HepG2 (cell line): ENCODE results near the gene PIP4K2B. TPM values are rescaled to one million over a fixed set of nuclear protein-coding genes. Genes with fewer than 3 reads are reported as not detected.

Experiments used
- AHR ChIP-seq: IDR thresholded peaks from 2 replicates; pipeline ENCODE4 v1.6.1; 2018; ENCODE audit warnings: missing genetic modification reagents, missing compliant biosample characterization
- ELF3 ChIP-seq: IDR thresholded peaks from 2 replicates; pipeline ENCODE4 v1.6.1; 2016; ENCODE audit warnings: missing genetic modification reagents, missing compliant biosample characterization
- ELF4 ChIP-seq: sonication (generic); formaldehyde crosslinking; IDR thresholded peaks from 2 replicates; pipeline ENCODE4 v1.5.0; 2020; ENCODE audit warnings: missing genetic modification reagents, mild to moderate bottlenecking, moderate library complexity, borderline replicate concordance
- ESRRA ChIP-seq: sonication (generic); formaldehyde crosslinking; IDR thresholded peaks from 2 replicates; pipeline ENCODE4 v1.5.1; 2020; ENCODE audit warnings: mild to moderate bottlenecking, low read depth, missing genetic modification reagents
- FOXO1 ChIP-seq: sonication (generic); formaldehyde crosslinking; IDR thresholded peaks from 2 replicates; pipeline ENCODE4 v1.4.0; 2020; ENCODE audit warnings: missing genetic modification reagents
- KLF16 ChIP-seq, 2 experiments: sonication (generic) in 1 of 2; formaldehyde crosslinking in 1 of 2; IDR thresholded peaks; 2 replicates each; pipeline versions ENCODE4 v1.6.1 to v1.8.0; 2016 to 2023; ENCODE audit warnings: missing genetic modification reagents in 2 of 2, missing compliant biosample characterization in 1 of 2
- SMAD3 ChIP-seq: sonication (generic); formaldehyde crosslinking; IDR thresholded peaks from 2 replicates; pipeline ENCODE4 v1.4.0; 2020; ENCODE audit warnings: missing genetic modification reagents
- TBX3 ChIP-seq: fragments of 450-650 bp; IDR thresholded peaks from 2 replicates; pipeline ENCODE4 v1.6.1; 2017; ENCODE audit warnings: antibody characterized with exemption, mild to moderate bottlenecking, inconsistent platforms, borderline replicate concordance
- ZNF343 ChIP-seq: sonication (generic); formaldehyde crosslinking; IDR thresholded peaks from 2 replicates; pipeline ENCODE4 v1.4.0; 2020; ENCODE audit warnings: mild to moderate bottlenecking, missing genetic modification reagents
- polyA plus RNA-seq, 8 experiments: library from polyadenylated mRNA; depleted of rRNA in 3 of 8; stranded (reverse) in 7 of 8; unstranded in 1 of 8; fragments of >200 nt; fragmentation: Illumina TruSeq in 4 of 8; extraction: Trizol in 4 of 8; gene quantifications; 2 replicates each; pipeline versions ENCODE4 v1.2.1 to v1.2.3, GENCODE V29; 2011 to 2016; ENCODE audit warnings: low read depth in 4 of 8, missing spikeins in 1 of 8, mixed read lengths in 1 of 8; ENCODE audit not compliant: insufficient read depth in 1 of 8
- total RNA-seq, 5 experiments: library from RNA; depleted of rRNA; stranded (reverse); fragments of >200 nt; fragmentation: Illumina TruSeq; extraction: Trizol; gene quantifications; 2 replicates each; pipeline ENCODE4 v1.2.3, GENCODE V29; 2016; ENCODE audit warnings: low read depth in 1 of 5
- TF ChIP-seq, protein P1 (sequence below): sonication (generic); formaldehyde crosslinking; IDR thresholded peaks from 2 replicates; pipeline ENCODE4 v1.4.0; 2020; ENCODE audit warnings: mild to moderate bottlenecking, missing genetic modification reagents
- TF ChIP-seq, protein P2 (sequence below), 2 experiments: sonication (generic) in 1 of 2; formaldehyde crosslinking in 1 of 2; IDR thresholded peaks; 2 replicates each; pipeline versions ENCODE4 v1.6.1 to v1.9.0; 2014 to 2022; ENCODE audit warnings: antibody characterized with exemption in 1 of 2, borderline replicate concordance in 1 of 2, inconsistent platforms in 1 of 2, low read depth in 1 of 2, missing genetic modification reagents in 1 of 2
- TF ChIP-seq, protein P3 (sequence below): sonication (generic); formaldehyde crosslinking; IDR thresholded peaks from 2 replicates; pipeline ENCODE4 v1.5.1; 2020; ENCODE audit warnings: mild to moderate bottlenecking, missing genetic modification reagents, borderline replicate concordance
- TF ChIP-seq, protein P4 (sequence below): sonication (generic); formaldehyde crosslinking; IDR thresholded peaks from 2 replicates; pipeline ENCODE4 v1.5.0; 2020; ENCODE audit warnings: missing genetic modification reagents, mild to moderate bottlenecking, borderline replicate concordance

The PIP4K2B gene
- total and polyA plus RNA-seq, 2 of the 13 experiments (the other 11 are each of a cell fraction or from before 2014, with no cell fraction given), result 20.4 to 54.0 TPM

DNA sequence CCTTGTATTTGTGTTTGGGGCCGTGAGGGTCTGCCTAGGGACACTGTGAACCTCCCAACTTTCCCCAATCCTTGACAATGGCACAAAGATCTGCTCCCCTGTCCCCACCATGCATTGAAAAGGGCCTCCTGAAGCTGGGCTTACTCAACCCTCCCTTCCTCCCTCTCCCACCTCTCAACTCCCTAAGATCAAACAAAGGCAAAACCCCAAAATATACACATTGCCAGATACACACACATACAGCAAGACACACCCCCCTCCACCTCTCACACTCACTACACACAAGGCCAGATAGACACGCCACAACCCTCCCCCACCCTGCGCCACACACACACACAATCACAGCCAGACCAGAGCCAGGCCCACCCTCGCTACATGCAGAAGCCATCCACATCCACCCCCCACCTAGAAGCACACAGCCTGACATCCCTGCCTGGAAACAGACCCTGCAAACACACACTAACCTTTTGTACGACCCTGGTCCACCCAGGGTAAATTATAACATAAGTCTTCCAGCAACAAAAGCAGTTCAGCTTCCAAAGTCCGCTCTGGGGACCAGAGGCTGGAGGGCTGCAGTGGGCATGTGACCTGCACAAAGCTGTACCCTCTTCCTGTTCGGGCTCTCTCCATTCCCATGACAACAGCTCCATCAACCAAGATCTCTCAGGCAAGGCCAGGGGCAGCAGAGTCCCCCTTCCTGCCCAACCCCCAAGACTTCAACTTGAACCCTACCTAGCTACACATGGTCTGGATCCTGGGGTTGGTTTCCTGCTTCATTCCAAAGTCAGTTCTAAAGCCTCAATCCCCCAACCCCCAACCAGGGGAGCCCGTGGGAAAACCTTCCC, 53.1 kb downstream of the PIP4K2B start (continued):
- TF ChIP-seq, protein P1, sequence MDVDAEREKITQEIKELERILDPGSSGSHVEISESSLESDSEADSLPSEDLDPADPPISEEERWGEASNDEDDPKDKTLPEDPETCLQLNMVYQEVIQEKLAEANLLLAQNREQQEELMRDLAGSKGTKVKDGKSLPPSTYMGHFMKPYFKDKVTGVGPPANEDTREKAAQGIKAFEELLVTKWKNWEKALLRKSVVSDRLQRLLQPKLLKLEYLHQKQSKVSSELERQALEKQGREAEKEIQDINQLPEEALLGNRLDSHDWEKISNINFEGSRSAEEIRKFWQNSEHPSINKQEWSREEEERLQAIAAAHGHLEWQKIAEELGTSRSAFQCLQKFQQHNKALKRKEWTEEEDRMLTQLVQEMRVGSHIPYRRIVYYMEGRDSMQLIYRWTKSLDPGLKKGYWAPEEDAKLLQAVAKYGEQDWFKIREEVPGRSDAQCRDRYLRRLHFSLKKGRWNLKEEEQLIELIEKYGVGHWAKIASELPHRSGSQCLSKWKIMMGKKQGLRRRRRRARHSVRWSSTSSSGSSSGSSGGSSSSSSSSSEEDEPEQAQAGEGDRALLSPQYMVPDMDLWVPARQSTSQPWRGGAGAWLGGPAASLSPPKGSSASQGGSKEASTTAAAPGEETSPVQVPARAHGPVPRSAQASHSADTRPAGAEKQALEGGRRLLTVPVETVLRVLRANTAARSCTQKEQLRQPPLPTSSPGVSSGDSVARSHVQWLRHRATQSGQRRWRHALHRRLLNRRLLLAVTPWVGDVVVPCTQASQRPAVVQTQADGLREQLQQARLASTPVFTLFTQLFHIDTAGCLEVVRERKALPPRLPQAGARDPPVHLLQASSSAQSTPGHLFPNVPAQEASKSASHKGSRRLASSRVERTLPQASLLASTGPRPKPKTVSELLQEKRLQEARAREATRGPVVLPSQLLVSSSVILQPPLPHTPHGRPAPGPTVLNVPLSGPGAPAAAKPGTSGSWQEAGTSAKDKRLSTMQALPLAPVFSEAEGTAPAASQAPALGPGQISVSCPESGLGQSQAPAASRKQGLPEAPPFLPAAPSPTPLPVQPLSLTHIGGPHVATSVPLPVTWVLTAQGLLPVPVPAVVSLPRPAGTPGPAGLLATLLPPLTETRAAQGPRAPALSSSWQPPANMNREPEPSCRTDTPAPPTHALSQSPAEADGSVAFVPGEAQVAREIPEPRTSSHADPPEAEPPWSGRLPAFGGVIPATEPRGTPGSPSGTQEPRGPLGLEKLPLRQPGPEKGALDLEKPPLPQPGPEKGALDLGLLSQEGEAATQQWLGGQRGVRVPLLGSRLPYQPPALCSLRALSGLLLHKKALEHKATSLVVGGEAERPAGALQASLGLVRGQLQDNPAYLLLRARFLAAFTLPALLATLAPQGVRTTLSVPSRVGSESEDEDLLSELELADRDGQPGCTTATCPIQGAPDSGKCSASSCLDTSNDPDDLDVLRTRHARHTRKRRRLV (CRISPR knock-in tag), result no peak
- TF ChIP-seq ELF3 (peak; percentile 97), KLF16 (CRISPR knock-in tag; IDR thresholded peaks at IDR 0.05) (peak in 1 of 2 experiments; percentile 92; a peak in 2 of 4 replicates), TBX3 (no peak), FOXO1 (CRISPR knock-in tag) (peak; percentile 45; the same call in 1 of the 2 replicates), AHR (CRISPR knock-in tag) (peak; percentile 71; the same call in 1 of the 2 replicates), SMAD3 (peak; percentile 82; the same call in 1 of the 2 replicates), ESRRA (CRISPR knock-in tag) (peak; percentile 77), ELF4 (no peak), ZNF343 (no peak)
- TF ChIP-seq, protein P2, sequence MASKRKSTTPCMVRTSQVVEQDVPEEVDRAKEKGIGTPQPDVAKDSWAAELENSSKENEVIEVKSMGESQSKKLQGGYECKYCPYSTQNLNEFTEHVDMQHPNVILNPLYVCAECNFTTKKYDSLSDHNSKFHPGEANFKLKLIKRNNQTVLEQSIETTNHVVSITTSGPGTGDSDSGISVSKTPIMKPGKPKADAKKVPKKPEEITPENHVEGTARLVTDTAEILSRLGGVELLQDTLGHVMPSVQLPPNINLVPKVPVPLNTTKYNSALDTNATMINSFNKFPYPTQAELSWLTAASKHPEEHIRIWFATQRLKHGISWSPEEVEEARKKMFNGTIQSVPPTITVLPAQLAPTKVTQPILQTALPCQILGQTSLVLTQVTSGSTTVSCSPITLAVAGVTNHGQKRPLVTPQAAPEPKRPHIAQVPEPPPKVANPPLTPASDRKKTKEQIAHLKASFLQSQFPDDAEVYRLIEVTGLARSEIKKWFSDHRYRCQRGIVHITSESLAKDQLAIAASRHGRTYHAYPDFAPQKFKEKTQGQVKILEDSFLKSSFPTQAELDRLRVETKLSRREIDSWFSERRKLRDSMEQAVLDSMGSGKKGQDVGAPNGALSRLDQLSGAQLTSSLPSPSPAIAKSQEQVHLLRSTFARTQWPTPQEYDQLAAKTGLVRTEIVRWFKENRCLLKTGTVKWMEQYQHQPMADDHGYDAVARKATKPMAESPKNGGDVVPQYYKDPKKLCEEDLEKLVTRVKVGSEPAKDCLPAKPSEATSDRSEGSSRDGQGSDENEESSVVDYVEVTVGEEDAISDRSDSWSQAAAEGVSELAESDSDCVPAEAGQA (IDR thresholded peaks at IDR 0.05; ENCODE audit: low read depth), result no peak
- TF ChIP-seq, protein P2 (CRISPR knock-in tag; IDR thresholded peaks at IDR 0.05; ENCODE audit: borderline replicate concordance), result no peak; the same call in 1 of the 2 replicates
- TF ChIP-seq, protein P3, sequence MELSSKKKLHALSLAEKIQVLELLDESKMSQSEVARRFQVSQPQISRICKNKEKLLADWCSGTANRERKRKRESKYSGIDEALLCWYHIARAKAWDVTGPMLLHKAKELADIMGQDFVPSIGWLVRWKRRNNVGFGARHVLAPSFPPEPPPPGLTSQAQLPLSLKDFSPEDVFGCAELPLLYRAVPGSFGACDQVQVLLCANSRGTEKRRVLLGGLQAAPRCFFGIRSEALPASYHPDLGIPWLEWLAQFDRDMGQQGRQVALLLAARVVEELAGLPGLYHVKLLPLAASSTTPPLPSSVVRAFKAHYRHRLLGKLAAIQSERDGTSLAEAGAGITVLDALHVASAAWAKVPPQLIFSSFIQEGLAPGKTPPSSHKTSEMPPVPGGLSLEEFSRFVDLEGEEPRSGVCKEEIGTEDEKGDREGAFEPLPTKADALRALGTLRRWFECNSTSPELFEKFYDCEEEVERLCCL, result no peak
- TF ChIP-seq, protein P4, sequence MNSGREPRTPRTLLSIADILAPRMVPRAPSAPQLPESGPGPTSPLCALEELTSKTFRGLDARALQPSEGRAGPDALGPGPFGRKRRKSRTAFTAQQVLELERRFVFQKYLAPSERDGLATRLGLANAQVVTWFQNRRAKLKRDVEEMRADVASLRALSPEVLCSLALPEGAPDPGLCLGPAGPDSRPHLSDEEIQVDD (CRISPR knock-in tag), result no peak
